COLO668 (cell line): ENCODE results near the gene CDKN2C.

Experiments used
- DNase-seq: peaks from one replicate; lab custom pipeline; 2025; ENCODE audit not compliant: unreplicated experiment; lab: John Stamatoyannopoulos, UW

Gene CDKN2C

DNA sequence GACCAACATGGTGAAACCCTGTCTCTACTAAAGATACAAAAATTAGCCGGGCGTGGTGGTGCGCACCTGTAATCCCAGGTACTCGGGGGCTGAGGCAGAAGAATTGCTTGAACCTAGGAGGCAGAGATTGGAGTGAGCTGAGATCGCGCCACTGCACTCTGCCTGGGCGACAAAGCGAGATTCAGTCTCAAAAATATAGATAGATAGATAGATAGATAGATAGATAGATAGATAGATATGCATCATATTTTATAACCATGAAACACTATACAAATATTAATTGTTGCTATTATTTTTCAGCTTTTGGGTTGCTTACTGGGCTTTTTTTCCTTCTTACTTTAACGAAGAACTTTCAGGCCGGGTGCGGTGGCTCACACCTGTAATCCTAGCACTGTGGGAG, 5.2 kb upstream of the CDKN2C start:
- DNase-seq, result no peak

DNA sequence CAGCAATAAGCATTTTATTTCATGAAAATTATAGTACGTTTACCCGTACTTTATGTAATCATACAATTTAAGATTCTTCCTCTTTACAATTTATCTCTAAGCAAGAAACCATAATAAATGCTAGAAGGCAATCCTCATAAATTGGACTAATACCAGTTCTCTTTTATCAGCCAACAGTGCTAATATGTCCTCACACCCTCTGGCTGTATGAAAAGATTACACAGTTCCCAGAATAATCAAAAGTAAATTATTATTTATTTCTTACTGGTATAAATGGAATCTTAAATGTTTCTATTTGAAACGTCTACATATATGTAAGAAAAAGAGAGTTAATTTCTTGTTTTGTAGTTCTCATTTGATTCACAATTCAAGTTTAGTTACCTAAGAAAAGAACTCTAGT, 3.1 kb upstream of the CDKN2C start:
- DNase-seq, result no peak

DNA sequence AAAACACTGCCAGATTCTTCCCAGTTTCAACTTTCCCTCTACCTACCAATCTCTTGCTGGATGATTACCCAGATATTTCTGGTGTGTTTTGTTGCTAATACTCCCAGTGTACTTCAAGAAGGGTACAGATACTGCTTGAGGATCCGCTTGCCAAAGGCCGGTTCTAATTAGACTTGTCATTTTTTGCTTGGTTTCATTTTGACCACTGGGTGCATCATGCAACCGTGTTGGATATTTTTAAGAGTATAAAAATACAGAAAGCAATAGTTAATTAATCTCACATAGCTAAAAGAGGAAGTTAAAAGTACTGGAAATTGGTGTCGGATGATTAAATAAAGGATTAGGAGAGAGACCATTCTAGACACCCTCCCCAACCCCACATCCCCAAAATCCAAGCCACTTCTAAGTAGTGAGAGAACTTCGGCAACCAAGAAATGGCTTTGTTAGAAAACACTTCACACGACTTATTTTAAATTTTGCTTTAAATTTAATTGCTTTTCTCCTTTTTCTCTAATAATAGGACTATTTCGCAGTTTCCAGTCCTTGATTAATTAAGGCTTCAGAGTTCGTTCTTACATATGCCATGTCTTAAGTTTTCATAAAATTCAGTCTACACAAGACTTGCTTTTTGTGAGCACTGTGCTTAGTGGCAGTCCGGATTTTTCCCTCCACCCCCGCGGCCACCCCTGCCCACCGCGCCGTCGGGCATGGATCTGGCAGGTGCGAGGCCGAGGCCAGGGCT, 2.5 kb upstream of the CDKN2C start:
- DNase-seq, result no peak

DNA sequence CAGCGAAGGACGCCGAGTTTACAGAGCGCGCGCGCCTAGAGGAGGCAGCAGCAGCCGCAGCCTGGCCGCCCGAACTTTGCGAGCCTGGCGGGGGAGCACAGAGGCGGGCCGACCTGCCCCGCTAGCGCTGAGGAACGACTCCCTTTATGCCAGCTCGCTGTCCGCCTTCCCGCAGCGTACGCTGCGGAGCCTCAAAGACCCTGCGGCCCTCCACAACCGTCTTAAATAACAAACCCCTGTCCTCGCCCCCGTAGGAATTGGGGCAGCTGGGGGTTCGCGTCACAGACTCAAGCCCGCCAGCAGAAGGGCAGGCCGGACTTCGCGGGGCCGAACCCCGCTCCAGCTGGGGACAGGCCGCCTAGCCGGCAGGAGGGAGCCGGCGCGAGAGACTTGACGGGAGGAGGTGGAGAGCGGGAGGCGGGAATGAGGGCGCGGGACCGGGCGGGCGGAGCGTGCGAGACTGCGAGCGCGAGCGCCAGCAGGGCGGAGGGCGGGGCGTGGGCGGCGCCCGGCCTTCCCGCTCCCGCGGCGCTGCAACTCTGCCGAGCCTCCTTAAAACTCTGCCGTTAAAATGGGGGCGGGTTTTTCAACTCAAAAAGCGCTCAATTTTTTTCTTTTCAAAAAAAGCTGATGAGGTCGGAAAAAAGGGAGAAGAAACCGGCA, 1.8 kb upstream of the CDKN2C start:
- peak; percentile 100 for DNase-seq

DNA sequence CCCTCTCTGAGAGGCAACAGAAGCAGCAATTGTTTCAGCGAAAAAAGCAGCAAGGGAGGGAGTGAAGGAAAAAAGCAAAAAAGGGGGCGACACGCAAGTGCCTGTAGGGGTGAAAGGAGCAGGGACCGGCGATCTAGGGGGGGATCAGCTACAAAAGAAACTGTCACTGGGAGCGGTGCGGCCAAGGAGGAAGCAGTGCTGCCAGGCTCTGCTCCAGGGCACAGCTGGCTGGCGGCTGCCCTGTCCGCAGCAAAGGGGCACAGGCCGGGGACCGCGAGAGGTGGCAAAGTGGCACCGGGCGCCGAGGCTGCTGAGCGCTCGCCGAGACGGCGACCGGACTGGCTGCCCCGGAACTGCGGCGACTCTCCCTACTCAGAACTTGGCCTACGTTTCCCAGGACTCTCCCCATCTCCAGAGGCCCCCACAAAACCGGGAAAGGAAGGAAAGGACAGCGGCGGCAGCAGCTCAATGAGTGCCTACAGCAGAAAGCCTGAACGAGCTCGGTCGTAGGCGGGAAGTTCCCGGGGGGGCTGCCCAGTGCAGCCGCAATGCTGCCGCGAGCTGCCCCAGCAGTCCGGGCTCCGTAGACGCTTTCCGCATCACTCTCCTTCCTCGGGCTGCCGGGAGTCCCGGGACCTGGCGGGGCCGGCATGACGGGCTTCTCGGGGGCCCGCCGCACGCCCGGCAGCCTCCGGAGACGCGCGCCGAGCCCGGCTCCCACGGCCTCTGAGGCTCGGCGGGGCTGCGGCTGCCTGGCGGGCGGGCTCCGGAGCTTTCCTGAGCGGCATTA, 1.0 kb upstream of the CDKN2C start:
- DNase-seq, result peak; percentile 88

- no peak for DNase-seq
Measured at GRCh38 chr1:50970509-50970887, 453 bp downstream of the CDKN2C start.

DNA sequence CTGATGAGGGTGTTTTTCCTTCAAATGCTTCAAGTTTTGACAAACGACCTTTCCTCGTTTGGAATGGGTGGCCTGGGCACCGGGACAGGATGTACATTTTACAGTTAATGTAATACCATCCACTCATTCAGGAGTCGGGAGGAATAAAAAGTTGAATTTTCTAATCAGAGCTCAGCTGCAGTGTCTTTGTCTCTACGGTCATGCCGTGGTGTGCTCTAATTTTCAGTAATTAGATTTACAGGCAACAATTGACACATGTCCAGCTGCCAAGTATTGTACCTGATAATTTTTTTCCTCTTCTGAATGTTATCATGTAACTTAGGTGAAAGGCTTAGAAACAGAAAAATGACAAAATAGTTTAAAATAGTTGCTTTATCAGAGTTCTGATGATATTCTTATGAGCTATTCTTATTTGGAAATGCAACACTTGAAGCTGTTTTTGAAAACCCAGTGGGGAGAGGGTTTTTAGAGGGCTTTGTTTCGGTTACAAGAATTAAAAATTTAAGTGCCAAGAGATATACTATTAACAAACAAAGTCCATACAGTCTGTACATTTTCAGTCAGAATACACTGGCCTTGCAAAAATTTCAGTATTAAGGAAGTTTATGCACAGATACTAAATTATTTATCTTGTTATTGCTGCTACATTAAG, 1.0 kb downstream of the CDKN2C start:
- DNase-seq, result peak; percentile 44

DNA sequence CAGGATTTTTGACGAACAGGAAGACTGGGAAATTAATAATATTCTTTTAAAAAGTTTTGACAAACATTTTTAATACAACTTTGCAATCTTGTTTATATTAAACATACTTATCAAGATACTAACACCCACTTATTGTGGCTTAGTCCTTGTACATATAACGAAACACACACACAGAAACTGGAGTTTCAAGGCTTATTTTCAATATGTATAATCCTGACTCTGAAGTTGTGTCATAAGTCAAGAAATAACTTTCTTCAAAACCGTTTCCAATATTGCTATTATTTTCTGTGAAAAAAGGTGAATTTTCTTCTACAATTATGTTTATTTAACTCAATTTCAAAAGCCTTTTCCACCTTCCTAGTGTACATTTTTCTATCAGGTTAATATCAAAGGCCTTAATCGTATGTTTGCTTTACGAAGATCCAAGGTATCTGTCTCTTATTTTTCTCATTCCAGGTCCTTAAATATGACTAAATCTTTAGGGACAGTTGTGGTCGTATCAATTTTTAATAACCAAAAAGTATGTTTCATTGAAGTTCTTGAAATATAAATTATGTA, 1.8 kb downstream of the CDKN2C start:
- DNase-seq, result no peak

DNA sequence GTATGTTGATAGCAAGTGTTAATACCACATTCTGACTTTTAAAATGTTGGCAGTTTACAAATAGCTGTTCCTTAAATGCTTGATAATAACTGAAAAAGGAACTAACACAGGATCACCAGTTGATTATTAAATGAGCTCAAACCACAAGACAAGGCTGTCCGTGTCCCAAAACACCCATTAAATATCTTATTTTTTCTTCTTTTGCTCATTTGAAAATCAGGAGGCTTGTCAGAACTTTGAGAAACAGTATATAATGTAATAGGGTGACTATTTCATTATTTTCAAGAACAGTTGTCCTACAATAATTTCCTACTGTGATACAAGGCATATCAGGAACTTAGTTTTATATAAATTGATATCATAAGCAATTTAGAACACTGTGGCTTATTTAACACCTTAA, 2.7 kb downstream of the CDKN2C start:
- DNase-seq, result no peak

GRCh38 chr1:50973255-50973654, 3.2 kb downstream of the CDKN2C start:
- no peak for DNase-seq

DNA sequence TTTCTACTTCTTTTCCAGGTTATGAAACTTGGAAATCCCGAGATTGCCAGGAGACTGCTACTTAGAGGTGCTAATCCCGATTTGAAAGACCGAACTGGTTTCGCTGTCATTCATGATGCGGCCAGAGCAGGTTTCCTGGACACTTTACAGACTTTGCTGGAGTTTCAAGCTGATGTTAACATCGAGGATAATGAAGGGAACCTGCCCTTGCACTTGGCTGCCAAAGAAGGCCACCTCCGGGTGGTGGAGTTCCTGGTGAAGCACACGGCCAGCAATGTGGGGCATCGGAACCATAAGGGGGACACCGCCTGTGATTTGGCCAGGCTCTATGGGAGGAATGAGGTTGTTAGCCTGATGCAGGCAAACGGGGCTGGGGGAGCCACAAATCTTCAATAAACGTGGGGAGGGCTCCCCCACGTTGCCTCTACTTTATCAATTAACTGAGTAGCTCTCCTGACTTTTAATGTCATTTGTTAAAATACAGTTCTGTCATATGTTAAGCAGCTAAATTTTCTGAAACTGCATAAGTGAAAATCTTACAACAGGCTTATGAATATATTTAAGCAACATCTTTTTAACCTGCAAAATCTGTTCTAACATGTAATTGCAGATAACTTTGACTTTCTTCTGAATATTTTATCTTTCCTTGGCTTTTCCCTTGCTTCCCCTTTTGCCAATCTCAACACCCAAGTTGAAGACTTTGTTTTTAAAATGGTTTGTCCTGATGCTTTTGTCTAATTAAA, 4.0 kb downstream of the CDKN2C start:
- peak; percentile 77 for DNase-seq

- DNase-seq, result no peak
Measured at GRCh38 chr1:50974618-50974935, 4.5 kb downstream of the CDKN2C start.

- no peak for DNase-seq
Measured at GRCh38 chr1:50975436-50975835, 5.4 kb downstream of the CDKN2C start.

DNA sequence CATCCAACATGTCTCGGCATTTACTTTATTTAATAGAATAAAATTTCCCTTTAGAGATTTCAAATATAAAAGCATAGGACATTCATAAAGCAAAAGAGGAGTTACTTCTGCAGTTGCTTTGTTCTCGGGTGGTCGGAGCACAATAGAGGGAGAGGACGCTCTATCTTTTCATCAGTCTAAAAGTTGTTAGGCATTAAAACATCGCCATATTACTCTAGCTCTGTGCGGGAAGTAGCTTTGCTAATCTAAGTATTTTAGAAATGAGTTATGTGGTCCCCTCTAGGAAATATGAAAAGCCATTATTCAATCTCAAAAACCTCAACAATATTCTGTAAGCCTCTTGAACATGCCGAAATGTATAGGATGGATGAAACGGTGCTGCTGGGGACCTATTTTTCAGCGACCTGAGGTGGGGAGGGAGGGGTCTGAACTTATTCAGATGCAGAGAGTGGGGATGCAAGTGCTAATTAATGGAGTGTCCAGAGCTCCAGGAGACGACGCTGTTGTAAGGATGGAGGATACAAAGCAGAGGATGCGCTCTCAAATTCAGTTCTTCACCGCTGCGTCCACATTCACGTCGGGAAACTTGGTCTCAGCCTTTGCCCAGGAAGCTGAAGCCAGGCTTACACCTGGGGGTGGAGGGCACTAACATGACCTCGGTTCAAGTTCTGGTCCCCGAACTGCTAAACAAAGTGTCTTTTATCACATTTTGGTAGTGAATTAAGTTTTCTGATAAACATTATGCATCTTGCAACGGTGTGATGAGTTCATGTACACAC, 6.3 kb downstream of the CDKN2C start:
- peak; percentile 70 for DNase-seq

- DNase-seq, result peak; percentile 88
Measured at GRCh38 chr1:50976890-50977574, 7.0 kb downstream of the CDKN2C start.

GRCh38 chr1:50977575-50978143, 7.6 kb downstream of the CDKN2C start:
- peak; percentile 96 for DNase-seq

- DNase-seq, result peak; percentile 98
Measured at GRCh38 chr1:50978144-50978851, 8.3 kb downstream of the CDKN2C start.
